ENCODE data around the gene DNAJA1.

DNA sequence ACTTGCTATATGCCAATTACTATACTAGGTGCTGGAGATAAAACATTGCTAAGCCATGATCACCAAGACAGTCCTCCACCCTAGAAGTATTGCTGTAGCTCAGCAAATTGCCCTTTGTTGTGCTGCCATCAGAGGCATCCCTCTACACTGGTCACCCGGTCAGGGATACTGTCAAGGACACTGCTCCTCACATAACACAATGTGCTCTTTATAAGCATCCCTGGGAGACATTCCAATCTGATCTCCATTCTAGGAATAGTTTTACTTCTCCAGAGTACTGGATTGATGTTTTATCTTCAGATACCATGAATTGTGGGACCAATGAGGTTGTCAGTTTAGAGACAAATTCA lies 10.4 kb upstream of the DNAJA1 start:
- TF ChIP-seq, protein P1, sequence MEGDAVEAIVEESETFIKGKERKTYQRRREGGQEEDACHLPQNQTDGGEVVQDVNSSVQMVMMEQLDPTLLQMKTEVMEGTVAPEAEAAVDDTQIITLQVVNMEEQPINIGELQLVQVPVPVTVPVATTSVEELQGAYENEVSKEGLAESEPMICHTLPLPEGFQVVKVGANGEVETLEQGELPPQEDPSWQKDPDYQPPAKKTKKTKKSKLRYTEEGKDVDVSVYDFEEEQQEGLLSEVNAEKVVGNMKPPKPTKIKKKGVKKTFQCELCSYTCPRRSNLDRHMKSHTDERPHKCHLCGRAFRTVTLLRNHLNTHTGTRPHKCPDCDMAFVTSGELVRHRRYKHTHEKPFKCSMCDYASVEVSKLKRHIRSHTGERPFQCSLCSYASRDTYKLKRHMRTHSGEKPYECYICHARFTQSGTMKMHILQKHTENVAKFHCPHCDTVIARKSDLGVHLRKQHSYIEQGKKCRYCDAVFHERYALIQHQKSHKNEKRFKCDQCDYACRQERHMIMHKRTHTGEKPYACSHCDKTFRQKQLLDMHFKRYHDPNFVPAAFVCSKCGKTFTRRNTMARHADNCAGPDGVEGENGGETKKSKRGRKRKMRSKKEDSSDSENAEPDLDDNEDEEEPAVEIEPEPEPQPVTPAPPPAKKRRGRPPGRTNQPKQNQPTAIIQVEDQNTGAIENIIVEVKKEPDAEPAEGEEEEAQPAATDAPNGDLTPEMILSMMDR (IDR thresholded peaks at IDR 0.05) = no peak
- TF ChIP-seq POLR2A (IDR thresholded peaks at IDR 0.05) = no peak
